ENCODE results near the gene LDB3.

LDB3 gene

DNA sequence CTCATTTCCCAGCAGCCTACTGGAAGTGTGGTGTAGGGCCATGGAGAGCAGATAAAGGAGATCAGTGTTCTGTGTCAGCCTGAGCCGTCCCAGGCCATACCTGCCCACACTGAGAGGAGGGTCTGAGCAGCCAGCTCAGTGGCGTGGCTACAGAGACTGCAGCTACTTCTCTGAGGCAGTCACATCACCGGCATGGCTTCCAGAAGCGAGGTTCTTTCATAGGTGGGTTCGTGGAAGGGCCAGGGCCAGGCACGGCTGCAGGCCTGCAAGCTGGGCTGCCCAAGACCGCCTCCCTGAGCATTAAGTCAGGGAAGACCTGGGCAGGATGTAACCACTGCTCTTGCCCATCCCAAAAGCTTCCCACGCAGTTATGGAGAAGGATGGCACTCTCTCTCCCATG, 34.9 kb downstream of the LDB3 start:
- DNase-seq (ENCODE audit: low read depth in 2 of 2, low spot score in 1 of 2) = no peak

- no peak for DNase-seq (ENCODE audit: low read depth in 2 of 2, low spot score in 1 of 2)
These were observed 36.8 kb downstream of the LDB3 start for GRCh38 chr10:86705139-86705538.

DNA sequence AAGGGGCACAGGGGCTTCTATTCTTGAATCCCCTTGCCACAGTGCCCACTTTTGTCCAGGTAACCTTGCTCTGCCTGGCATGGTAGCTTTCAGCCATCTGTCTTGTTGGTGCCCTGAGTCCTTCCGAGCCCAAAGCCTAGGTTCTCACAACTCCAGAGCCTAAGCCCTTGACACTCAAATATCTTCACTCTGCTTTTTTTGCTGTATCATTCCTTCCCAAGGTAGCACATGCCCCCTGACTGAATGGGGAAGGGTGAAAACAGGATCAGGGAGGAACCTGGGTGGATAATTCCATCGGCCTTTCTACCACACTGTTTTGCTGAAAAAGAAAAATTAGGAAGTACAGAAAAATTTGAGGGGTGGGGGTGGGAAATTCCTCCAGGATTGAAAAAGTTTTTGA, 37.6 kb downstream of the LDB3 start:
- DNase-seq (ENCODE audit: low read depth in 2 of 2, low spot score in 1 of 2) = no peak

GRCh38 chr10:86706401-86706841, 38.1 kb downstream of the LDB3 start:
- DNase-seq (ENCODE audit: low read depth in 2 of 2, low spot score in 1 of 2) = no peak

DNA sequence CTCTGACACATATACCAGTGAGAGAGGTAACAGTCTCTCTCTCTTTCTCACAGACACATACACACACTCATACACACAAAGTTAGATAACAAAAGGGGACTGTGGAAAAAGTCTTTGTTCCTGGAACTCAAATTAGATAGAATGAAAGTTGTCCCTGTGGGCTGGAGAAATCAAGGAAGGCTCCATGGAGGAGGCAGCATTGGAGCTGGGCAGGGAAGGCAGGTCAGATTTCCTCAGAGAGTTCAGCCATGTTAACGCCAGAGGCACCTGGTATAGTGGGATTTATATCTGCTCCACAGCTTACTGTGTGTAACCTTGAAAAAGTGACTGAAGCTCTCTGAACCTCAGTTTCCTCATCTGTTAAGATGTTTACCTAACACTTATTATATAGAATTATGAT, 38.7 kb downstream of the LDB3 start:
- DNase-seq (ENCODE audit: low read depth in 2 of 2, low spot score in 1 of 2) = no peak

DNA sequence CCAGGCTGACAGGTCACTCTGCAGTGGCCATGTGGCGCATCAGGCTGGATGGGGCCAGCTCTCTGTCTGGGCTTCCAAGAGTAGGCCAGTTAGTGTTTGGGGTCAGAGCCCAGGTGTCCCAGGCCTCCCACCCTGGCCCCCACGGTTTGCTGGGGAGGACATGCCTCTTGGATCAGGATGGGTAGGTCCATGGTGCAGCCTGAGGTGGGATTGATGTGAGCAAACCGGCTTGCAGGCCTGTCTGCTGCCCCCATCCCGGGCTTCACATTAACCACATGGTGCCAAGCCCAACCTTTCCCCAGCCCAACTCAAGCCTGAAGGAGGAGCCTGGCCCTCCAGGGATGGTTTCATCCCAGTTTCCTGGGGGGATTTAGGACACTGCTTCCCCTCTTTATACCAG, 39.2 kb downstream of the LDB3 start:
- no peak for DNase-seq (ENCODE audit: low read depth in 2 of 2, low spot score in 1 of 2)

DNA sequence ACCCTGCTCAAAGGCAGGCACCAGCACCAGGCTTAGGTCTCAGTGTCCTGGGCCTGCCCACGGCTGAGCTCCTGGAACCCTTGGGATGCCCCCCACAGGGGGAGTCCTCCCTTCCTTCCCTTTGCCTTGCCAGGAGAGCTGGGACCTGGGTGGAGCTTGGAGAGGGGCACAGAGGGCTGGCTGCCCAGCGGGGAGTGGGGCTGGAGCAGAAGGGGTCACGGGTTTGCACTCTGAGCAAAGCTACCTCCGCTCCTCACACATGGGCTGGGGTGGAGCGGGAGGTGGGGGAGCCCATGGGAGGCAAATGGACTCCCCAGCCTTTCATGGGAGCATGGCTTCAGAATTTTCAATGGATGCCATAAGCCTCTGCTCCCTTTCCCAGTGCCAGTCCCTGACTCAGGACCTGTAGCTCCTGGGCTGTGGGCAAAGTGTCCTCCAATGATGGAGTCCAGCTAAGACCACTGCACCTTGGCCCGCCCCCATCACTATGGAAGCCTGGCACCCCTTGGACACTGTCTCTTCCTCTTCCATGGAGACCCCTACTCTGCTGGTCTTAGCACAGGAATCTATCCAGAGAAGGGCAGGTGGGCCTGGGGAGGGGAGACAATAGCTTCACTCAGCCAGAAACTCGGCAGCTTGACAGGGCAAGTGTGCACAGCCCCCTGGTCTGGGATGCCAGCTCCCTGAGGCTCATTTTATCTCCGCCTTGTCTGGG, 39.9 kb downstream of the LDB3 start:
- no peak for DNase-seq (ENCODE audit: low read depth in 2 of 2, low spot score in 1 of 2)

DNA sequence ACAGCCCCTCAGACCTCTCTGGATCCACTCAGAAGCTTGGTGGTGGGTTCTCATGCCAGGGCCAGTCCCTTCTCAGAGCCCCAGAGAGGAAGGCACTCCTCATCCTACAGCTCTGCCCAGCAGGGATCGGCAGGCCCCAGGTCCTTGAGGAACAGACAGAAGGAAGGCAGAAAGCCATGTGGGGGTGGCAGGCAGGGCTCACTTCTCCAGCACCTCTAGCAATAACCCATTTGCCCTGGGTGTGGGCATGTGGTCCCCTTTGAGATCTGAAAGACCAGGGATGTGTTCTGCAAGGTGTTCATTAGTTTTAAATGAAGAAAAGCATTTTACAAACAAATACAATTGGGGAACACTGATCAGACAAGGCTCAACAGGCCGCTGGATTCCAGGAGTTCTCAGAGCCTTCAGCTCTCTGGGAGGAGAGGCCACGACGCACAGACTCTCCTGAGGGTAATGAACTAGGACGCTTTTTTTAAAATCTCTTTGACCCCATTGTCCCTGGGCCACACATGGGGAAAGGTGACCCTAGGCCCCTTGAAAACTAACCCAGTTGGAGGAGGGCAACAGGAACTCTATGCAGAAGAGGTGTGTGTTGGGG, 40.6 kb downstream of the LDB3 start:
- no peak for DNase-seq (ENCODE audit: low read depth in 2 of 2, low spot score in 1 of 2)

GRCh38 chr10:86709396-86710185, 41.3 kb downstream of the LDB3 start:
- no peak for DNase-seq (ENCODE audit: low read depth in 2 of 2, low spot score in 1 of 2)

GRCh38 chr10:86710987-86711512, 42.7 kb downstream of the LDB3 start:
- DNase-seq (ENCODE audit: low read depth in 2 of 2, low spot score in 1 of 2) = peak; percentile 47 to 66

- DNase-seq (ENCODE audit: low read depth in 2 of 2, low spot score in 1 of 2) = peak in 1 of 2 donors; percentile 12
These were observed 43.4 kb downstream of the LDB3 start for GRCh38 chr10:86711513-86712316.

DNA sequence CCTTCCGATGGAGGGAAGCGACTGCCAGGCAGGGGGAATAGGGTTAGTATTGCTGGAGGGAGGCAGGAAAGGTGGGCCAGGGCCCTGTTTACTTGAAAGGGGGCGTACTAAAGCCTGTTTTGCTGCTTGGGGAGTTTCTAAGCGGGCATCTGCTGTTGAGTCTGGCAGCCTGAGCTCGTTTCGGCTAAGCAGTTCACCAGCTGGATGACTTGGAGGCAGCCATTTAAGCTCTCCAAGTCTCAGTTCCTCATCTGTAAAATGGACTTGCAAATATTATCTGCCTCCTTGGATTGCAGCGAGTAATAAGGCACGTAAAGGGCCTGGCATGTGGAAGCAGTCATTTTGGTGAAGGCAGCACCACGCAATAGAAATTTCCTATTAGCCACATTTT, 44.0 kb downstream of the LDB3 start:
- DNase-seq (ENCODE audit: low read depth in 2 of 2, low spot score in 1 of 2) = no peak

- no peak for DNase-seq (ENCODE audit: low read depth in 2 of 2, low spot score in 1 of 2)
These were observed 47.0 kb downstream of the LDB3 start for GRCh38 chr10:86715156-86715795.

DNA sequence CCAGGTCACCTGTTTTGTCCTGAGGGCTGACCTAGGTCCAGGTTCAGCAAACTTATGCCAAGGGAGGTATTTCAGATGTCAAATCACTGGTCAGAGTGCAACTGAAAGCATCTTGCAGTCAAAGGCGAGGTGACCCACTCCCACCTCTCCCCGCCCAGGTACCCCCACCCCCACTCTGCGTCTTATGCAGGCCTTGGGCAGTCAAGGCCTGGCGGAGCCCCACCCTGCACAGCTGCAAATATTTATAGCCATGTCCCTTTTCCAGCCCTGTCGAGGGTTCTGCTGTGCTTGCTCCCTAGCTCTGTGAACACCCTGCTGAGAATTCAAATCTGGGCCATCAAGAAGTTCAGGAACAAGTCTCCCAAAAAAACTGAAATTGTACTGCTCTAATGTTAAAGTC, 47.5 kb downstream of the LDB3 start:
- DNase-seq (ENCODE audit: low read depth in 2 of 2, low spot score in 1 of 2) = no peak

GRCh38 chr10:86716466-86716865, 48.2 kb downstream of the LDB3 start:
- DNase-seq (ENCODE audit: low read depth in 2 of 2, low spot score in 1 of 2) = no peak

GRCh38 chr10:86718556-86718955, 50.2 kb downstream of the LDB3 start:
- DNase-seq (ENCODE audit: low read depth in 2 of 2, low spot score in 1 of 2) = no peak

DNA sequence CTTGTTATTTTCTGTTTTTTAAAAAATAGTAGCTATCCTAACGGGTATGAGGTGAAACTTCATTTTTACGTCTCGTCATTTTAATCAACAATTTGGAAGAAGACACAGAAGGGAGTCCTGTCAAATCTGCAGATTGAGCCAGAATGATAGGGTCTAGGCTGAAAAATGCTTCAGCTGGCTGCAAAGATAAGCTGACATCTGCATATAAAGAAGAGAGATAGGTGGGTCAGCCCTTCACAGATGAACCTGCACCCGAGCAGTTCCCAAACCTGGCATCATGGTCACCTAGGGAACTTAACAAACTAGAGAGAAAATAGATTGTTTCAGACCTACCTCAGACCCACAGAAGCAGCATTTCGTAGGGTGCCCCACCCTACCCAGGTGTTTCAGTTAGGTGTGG, 52.9 kb downstream of the LDB3 start:
- no peak for DNase-seq (ENCODE audit: low read depth in 2 of 2, low spot score in 1 of 2)

DNA sequence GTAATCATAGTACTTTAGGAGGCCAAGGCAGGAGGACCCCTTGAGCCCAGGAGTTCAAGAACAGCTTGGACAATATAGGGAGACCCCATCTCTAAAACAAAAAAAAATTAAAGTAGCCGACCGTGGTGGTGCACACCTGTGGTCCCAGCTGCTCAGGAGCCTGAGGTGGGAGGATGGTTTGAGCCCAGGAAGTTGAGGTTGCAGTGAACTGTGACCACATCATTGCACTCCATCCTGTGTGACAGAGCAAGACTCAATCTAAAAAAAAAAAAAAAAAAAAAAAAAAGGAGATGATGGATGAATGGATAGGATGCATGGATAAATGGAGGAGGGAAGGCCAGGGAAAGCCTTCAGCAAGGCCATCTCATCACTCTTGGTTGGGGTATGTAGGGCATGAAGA, 54.7 kb downstream of the LDB3 start:
- no peak for DNase-seq (ENCODE audit: low read depth in 2 of 2, low spot score in 1 of 2)

DNA sequence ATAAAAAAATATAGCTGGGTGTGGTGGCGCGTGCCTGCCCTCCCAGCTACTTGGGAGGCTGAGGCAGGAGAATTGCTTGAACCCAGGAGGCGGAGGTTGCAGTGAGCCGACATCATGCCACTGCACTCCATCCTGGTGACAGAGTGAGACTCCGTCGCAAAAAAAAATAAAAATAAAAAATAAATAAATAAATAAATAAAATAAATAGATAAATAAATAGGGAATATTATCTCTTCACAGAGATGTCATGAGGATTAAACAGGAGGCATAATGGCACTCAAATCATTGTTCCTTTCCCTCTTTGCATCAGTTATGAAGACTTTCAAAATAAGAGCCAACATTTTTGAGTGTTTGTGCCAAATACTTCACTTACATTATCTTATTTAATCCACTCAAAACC, 56.1 kb downstream of the LDB3 start:
- DNase-seq (ENCODE audit: low read depth in 2 of 2, low spot score in 1 of 2) = no peak

DNA sequence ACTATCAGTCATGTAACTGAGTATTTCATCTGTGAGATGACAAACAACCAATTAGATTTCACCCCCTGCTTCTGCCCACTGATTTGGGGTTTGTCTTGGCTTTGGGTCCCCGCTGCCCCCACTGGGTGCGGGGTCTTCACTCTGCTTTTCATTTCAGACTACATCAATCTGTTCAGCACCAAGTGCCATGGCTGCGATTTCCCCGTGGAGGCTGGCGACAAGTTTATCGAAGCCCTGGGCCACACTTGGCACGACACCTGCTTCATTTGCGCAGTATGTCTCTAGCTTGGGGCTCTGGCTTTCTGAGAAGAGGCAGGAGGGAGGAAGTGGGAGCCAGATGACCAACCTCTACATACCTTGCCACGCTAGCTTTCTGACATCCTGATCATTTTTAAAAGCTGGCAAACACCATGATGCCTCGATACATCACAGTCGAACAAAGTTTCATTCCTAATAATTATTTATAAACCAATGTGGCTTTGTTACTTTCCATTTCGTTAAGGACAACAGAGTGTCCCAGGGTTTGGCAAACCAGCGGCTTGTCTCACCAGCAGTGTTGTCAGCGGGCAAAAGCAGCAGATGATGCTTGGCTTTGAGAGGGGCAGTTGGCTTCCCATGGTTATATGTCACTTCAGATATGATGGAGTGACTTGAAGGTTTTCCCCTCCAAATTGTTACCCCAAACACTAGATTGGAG, 57.8 kb downstream of the LDB3 start:
- no peak for DNase-seq (ENCODE audit: low read depth in 2 of 2, low spot score in 1 of 2)
